ENCODE measurements around the gene GJA4.
"Not testable (repeated sequence)": the region's sequence is repeated elsewhere in the genome, so short reads cannot be mapped to it uniquely, and the experiment has no call there.

GJA4 gene

DNA sequence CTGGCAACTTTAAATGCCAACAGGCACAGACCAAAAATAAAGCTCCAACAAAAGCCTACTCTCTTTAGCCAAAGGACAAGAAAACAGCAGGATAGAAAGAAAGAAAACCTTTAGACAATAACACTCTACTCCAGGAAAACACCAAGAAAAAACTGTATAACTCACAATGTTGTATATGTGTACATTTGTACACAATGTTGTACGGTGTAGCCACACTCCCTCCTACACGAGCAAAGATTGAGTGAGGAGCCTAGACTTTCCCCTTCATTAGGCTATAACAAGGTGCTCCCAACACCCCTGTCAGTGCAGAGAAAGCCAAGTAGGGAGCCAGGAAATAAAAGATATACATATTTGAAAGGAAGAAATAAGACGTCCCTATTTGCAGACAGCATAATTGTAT lies 24.0 kb downstream of the GJA4 start:
- no peak for DNase-seq (ENCODE audit: low read depth)
- TF ChIP-seq, protein P1, sequence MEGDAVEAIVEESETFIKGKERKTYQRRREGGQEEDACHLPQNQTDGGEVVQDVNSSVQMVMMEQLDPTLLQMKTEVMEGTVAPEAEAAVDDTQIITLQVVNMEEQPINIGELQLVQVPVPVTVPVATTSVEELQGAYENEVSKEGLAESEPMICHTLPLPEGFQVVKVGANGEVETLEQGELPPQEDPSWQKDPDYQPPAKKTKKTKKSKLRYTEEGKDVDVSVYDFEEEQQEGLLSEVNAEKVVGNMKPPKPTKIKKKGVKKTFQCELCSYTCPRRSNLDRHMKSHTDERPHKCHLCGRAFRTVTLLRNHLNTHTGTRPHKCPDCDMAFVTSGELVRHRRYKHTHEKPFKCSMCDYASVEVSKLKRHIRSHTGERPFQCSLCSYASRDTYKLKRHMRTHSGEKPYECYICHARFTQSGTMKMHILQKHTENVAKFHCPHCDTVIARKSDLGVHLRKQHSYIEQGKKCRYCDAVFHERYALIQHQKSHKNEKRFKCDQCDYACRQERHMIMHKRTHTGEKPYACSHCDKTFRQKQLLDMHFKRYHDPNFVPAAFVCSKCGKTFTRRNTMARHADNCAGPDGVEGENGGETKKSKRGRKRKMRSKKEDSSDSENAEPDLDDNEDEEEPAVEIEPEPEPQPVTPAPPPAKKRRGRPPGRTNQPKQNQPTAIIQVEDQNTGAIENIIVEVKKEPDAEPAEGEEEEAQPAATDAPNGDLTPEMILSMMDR (IDR thresholded peaks at IDR 0.05; ENCODE audit: control insufficient read depth, extremely low read depth, insufficient read depth) = no peak
- no peak overlapping the region for H3K4me3 ChIP-seq (ENCODE audit: low read depth, low read length)

- not testable (repeated sequence) for DNase-seq (ENCODE audit: low read depth); H3K4me3 ChIP-seq (ENCODE audit: low read depth, low read length)
Measured at GRCh38 chr1:34818862-34819261, 26.1 kb downstream of the GJA4 start.

DNA sequence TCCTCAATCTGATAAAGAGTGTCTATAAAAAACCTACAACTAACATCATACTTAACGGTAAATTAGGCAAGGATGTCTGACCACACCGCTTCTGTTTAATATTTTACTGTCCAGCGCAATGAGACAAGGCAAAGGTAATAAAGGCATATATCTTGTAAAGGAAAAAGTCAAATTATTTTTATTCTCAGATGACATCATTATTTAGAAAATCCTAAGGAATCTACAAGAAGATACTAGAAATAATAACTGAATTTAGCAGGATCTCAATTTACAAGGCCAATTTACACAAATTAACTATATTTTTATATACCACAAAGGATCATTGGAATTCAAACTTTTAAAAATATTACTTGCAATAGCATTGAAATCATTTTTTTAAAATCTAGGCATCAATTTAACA lies 29.4 kb downstream of the GJA4 start:
- TF ChIP-seq, protein P1 (IDR thresholded peaks at IDR 0.05; ENCODE audit: control insufficient read depth, extremely low read depth, insufficient read depth) = no peak

DNA sequence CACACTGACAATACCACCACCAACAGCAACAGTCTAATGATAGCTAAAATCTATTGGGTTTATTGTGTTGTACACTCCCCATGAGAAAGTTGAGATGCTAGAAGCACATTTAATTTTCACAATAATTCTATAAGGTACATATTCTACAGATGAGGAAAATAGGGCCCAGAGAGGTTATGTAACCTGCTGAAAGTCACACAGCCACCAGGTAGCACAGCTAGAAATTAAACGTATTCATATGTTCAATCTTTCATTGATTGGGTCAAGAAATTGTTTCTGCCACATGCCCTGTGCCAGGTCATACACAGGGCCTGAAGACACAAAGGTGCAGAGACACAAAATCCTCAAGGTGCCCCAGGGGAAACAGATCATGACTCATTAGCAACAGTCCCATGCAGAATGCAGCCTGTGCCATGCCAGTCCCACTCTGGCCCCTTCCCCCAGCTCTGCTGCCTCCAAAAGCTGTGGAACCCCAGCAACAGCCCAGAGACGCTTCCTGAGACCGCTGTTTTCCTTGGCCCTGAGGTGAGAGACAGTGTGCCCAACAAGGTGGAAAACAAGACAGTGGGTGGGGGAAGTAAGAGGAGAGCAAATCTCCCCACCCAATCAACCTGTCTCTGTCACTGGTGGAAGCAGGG lies 32.1 kb downstream of the GJA4 start:
- no peak overlapping the region for H3K4me3 ChIP-seq (ENCODE audit: low read depth, low read length)
- DNase-seq (ENCODE audit: low read depth) = no peak
- TF ChIP-seq, protein P1 (IDR thresholded peaks at IDR 0.05; ENCODE audit: control insufficient read depth, extremely low read depth, insufficient read depth) = no peak

More for the DNA sequence above, 29.4 kb downstream of the GJA4 start:
- no peak for DNase-seq (ENCODE audit: low read depth)
- no peak overlapping the region for H3K4me3 ChIP-seq (ENCODE audit: low read depth, low read length)

- no peak for DNase-seq (ENCODE audit: low read depth)
- TF ChIP-seq, protein P1 (IDR thresholded peaks at IDR 0.05; ENCODE audit: control insufficient read depth, extremely low read depth, insufficient read depth) = no peak
- H3K4me3 ChIP-seq (ENCODE audit: low read depth, low read length) = no peak overlapping the region
Measured at GRCh38 chr1:34825455-34826091, 32.8 kb downstream of the GJA4 start.

DNA sequence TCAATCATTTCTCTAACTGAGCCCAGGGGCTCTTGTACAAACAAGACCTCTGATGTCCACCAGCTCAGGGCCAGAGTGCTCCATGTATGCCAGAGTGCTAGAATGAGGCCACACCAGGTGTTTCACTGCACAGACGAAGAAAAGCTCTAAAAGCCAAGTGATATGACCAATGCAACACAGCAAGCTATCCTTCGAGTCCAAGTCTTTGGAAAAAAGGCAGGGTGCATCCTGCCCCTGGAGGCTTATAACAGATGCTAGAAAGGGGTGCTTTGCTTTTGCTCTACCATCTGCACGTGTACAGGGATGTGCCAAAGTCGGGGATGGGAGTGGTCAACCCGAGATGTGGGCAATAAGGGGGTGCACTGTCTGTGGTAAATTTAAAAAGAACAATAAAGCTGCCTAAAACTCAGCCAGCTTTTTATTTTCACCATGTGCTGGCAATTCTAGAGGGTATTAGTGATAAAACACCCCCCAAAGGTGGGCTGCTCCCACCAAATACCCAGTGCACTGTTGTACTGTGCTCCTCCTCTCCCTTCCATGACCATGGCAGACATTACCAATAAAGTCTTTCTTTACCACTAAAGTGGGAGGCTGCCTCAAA lies 34.6 kb downstream of the GJA4 start:
- no peak overlapping the region for H3K4me3 ChIP-seq (ENCODE audit: low read depth, low read length)
- DNase-seq (ENCODE audit: low read depth) = no peak
- TF ChIP-seq, protein P1 (IDR thresholded peaks at IDR 0.05; ENCODE audit: control insufficient read depth, extremely low read depth, insufficient read depth) = no peak

- no peak overlapping the region for H3K4me3 ChIP-seq (ENCODE audit: low read depth, low read length)
- TF ChIP-seq, protein P1 (IDR thresholded peaks at IDR 0.05; ENCODE audit: control insufficient read depth, extremely low read depth, insufficient read depth) = no peak
- DNase-seq (ENCODE audit: low read depth) = no peak
Measured at GRCh38 chr1:34828611-34829010, 35.8 kb downstream of the GJA4 start.
